ENCODE measurements around the gene EFHC1. TPM values are rescaled to one million over a fixed set of nuclear protein-coding genes. Genes with fewer than 3 reads are reported as not detected.

EFHC1 gene
- total and polyA plus RNA-seq, 2 of the 13 experiments (the other 11 are each of a cell fraction or from before 2014, with no cell fraction given), result 23.4 to 29.5 TPM

- TF ChIP-seq ZBTB2 (CRISPR knock-in tag; IDR thresholded peaks at IDR 0.05; ENCODE audit: low read depth) (no peak), ZNF607 (CRISPR knock-in tag; IDR thresholded peaks at IDR 0.05; ENCODE audit: borderline replicate concordance) (no peak), ZC3H13 (CRISPR knock-in tag; IDR thresholded peaks at IDR 0.05) (no peak), ISL2 (CRISPR knock-in tag; IDR thresholded peaks at IDR 0.05) (peak; percentile 82), ZNF570 (CRISPR knock-in tag; IDR thresholded peaks at IDR 0.05; ENCODE audit: borderline replicate concordance) (no peak), SP4 (CRISPR knock-in tag; IDR thresholded peaks at IDR 0.05) (peak; percentile 61; the same call in 1 of the 2 replicates), ZNF782 (CRISPR knock-in tag; IDR thresholded peaks at IDR 0.05; ENCODE audit: borderline replicate concordance) (no peak), MEF2D (CRISPR knock-in tag; IDR thresholded peaks at IDR 0.05) (no peak), TCF7L2 (IDR thresholded peaks at IDR 0.05; ENCODE audit: low read depth, low read length) (no peak), ZNF10 (CRISPR knock-in tag; IDR thresholded peaks at IDR 0.05; ENCODE audit: borderline replicate concordance, low read depth) (no peak), GLMP (CRISPR knock-in tag; IDR thresholded peaks at IDR 0.05; ENCODE audit: borderline replicate concordance) (no peak), PHB2 (IDR thresholded peaks at IDR 0.05; ENCODE audit: partially characterized antibody) (no peak), PAXIP1 (CRISPR knock-in tag; conservative IDR thresholded peaks at IDR 0.05) (peak; percentile 87), HNRNPUL1 (IDR thresholded peaks at IDR 0.05; ENCODE audit: low read depth, low read length) (no peak), ZNF670 (CRISPR knock-in tag; IDR thresholded peaks at IDR 0.05; ENCODE audit: borderline replicate concordance) (no peak), KDM5A (IDR thresholded peaks at IDR 0.05; ENCODE audit: borderline replicate concordance, low read length) (no peak), SAFB2 (CRISPR knock-in tag; IDR thresholded peaks at IDR 0.05; ENCODE audit: borderline replicate concordance, low read depth) (no peak)
Measured at GRCh38 chr6:52547647-52548352, 127.7 kb downstream of the EFHC1 start (continued).
